Astrocyte (in vitro differentiated cells and primary cell): Measurements from ENCODE around the gene SNAP25. TPM values are rescaled to one million over a fixed set of nuclear protein-coding genes. Genes with fewer than 3 reads are reported as not detected.
A peak's percentile ranks its signal among the peaks of the same experiment; 100 is the strongest.

Source experiments
- DNase-seq: peaks from one replicate; pipeline ENCODE4 v3.0.0-alpha.2; 2010; ENCODE audit warnings: low read depth
- FAIRE-seq: peaks from 2 replicates; lab custom pipeline; 2011; peaks lifted over from hg19 to GRCh38; lab: Jason Lieb, UNC
- H2AFZ ChIP-seq: 2 replicates; pipeline ENCODE4 v1.6.0; 2012; ENCODE audit warnings: low read depth, low read length, inconsistent platforms
- H3K27ac ChIP-seq: 2 replicates; pipeline ENCODE4 v1.5.1; 2011; ENCODE audit warnings: low read depth, low read length, inconsistent platforms
- H3K27me3 ChIP-seq: 2 replicates; pipeline ENCODE4 v1.6.0; 2011; ENCODE audit warnings: low read length, inconsistent platforms; ENCODE audit not compliant: insufficient read depth
- H3K36me3 ChIP-seq: 2 replicates; pipeline ENCODE4 v1.5.1; 2011; ENCODE audit warnings: low read length, inconsistent platforms; ENCODE audit not compliant: insufficient read depth
- H3K4me1 ChIP-seq: 2 replicates; pipeline ENCODE4 v1.5.1; 2011; ENCODE audit warnings: low read length, inconsistent platforms; ENCODE audit not compliant: insufficient read depth
- H3K4me2 ChIP-seq: 2 replicates; pipeline ENCODE4 v1.6.0; 2012; ENCODE audit warnings: low read length, inconsistent platforms
- H3K4me3 ChIP-seq: 2 replicates; pipeline ENCODE4 v1.5.1; 2011; ENCODE audit warnings: low read depth, mild to moderate bottlenecking, low read length, inconsistent platforms; ENCODE audit not compliant: insufficient read depth
- H3K79me2 ChIP-seq: 2 replicates; pipeline ENCODE4 v1.6.0; 2012; ENCODE audit warnings: mild to moderate bottlenecking, low read length, inconsistent platforms; ENCODE audit not compliant: insufficient read depth
- H3K9ac ChIP-seq: 2 replicates; pipeline ENCODE4 v1.6.0; 2012; ENCODE audit warnings: mild to moderate bottlenecking, low read length, inconsistent platforms
- H3K9me3 ChIP-seq: 2 replicates; pipeline ENCODE4 v1.5.1; 2012; ENCODE audit warnings: low read depth, mild to moderate bottlenecking, low read length, inconsistent platforms; ENCODE audit not compliant: insufficient read depth
- H4K20me1 ChIP-seq: 2 replicates; pipeline ENCODE4 v1.6.0; 2012; ENCODE audit warnings: low read length, inconsistent platforms; ENCODE audit not compliant: insufficient read depth
- H3K27ac Mint-ChIP-seq: one replicate; pipeline ENCODE4 v1.8.0; 2021; ENCODE audit warnings: mild to moderate bottlenecking, mixed read lengths; ENCODE audit not compliant: unreplicated experiment
- H3K27me3 Mint-ChIP-seq: one replicate; pipeline ENCODE4 v1.8.0; 2021; ENCODE audit warnings: low read depth, mixed read lengths; ENCODE audit not compliant: unreplicated experiment
- H3K36me3 Mint-ChIP-seq: one replicate; pipeline ENCODE4 v1.8.0; 2021; ENCODE audit warnings: low read depth, mixed read lengths; ENCODE audit not compliant: unreplicated experiment
- H3K4me1 Mint-ChIP-seq: one replicate; pipeline ENCODE4 v1.8.0; 2021; ENCODE audit warnings: low read depth, mixed read lengths; ENCODE audit not compliant: unreplicated experiment
- H3K4me3 Mint-ChIP-seq: one replicate; pipeline ENCODE4 v1.8.0; 2021; ENCODE audit warnings: mild to moderate bottlenecking, moderate library complexity, mixed read lengths; ENCODE audit not compliant: unreplicated experiment
- H3K9me3 Mint-ChIP-seq: one replicate; pipeline ENCODE4 v1.8.0; 2021; ENCODE audit warnings: mild to moderate bottlenecking, mixed read lengths; ENCODE audit not compliant: unreplicated experiment
- CTCF ChIP-seq: IDR thresholded peaks from 2 replicates; pipeline ENCODE4 v1.5.1; 2011; ENCODE audit warnings: low read depth, mild to moderate bottlenecking, inconsistent platforms, low read length, moderate library complexity; ENCODE audit not compliant: insufficient read depth
- EZH2 ChIP-seq: IDR thresholded peaks from 2 replicates; pipeline ENCODE4 v1.6.1; 2012; ENCODE audit warnings: mild to moderate bottlenecking, low read length, inconsistent platforms; ENCODE audit not compliant: insufficient read depth
- total RNA-seq: library from RNA; stranded (reverse); gene quantifications from 2 replicates; pipeline ENCODE4 v1.2.1, GENCODE V29; 2021

SNAP25 gene
- total RNA-seq, 1 donor from 2014 or later: 3.9 TPM

GRCh38 chr20:10314198-10314597 lies 95.6 kb downstream of the SNAP25 start:
- H3K27me3 Mint-ChIP-seq: no peaks in the 10 kb centered on the region
- Histone ChIP-seq H3K4me1 (peaks cover 27% of the 10 kb centered on the region), H3K27me3 (no peaks in the 10 kb centered on the region), H4K20me1 (no peaks in the 10 kb centered on the region), H2AFZ (no peak overlapping the region), H3K36me3 (no peaks in the 10 kb centered on the region), H3K79me2 (no peaks in the 10 kb centered on the region), H3K4me3 (no peak overlapping the region), H3K27ac (peak overlapping the region; percentile 37), H3K4me2 (peak overlapping the region; percentile 54), H3K9me3 (no peaks in the 10 kb centered on the region), H3K9ac (peak overlapping the region; percentile 27)
- TF ChIP-seq CTCF (no peak), EZH2 (no peak)
- no peak for FAIRE-seq
- H3K9me3 Mint-ChIP-seq: peaks cover 3% of the 10 kb centered on the region
- H3K4me1 Mint-ChIP-seq: peaks cover 25% of the 10 kb centered on the region
- peak overlapping the region; percentile 41 for H3K27ac Mint-ChIP-seq
- no peaks in the 10 kb centered on the region for H3K36me3 Mint-ChIP-seq
- peak; percentile 74 for DNase-seq
- H3K4me3 Mint-ChIP-seq: no peak overlapping the region

DNA sequence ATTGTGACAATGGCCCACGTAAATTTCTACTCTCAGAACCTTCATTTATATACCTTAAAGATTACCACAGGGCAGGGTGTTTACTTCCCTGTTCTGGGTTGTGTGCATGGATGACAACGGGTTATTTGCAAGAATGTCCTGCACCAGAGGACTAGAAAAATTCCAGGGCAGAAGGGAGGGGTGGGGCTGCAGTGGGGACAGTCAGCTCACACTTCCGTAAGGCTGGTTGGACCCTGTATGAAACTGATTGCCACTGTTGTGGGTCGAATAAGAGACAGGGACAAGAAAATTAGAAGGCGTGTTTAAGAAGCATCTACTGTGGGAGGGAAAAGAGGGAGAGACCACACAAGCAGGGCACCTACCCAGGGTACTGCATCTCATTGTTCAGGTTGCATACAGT lies 96.5 kb downstream of the SNAP25 start:
- Mint-ChIP-seq H3K36me3 (no peaks in the 10 kb centered on the region), H3K4me3 (no peak overlapping the region), H3K27me3 (no peaks in the 10 kb centered on the region), H3K4me1 (peaks cover 18% of the 10 kb centered on the region), H3K9me3 (peaks cover 5% of the 10 kb centered on the region), H3K27ac (no peak overlapping the region)
- Histone ChIP-seq H2AFZ (no peak overlapping the region), H3K4me3 (no peak overlapping the region), H3K9ac (no peak overlapping the region), H3K36me3 (no peaks in the 10 kb centered on the region), H3K27me3 (no peaks in the 10 kb centered on the region), H3K79me2 (no peaks in the 10 kb centered on the region), H3K9me3 (no peaks in the 10 kb centered on the region), H4K20me1 (no peaks in the 10 kb centered on the region), H3K27ac (no peak overlapping the region), H3K4me2 (no peak overlapping the region), H3K4me1 (peaks cover 17% of the 10 kb centered on the region)
- TF ChIP-seq CTCF: no peak
- TF ChIP-seq EZH2: no peak
- DNase-seq (no peak), FAIRE-seq (no peak)

- no peak for DNase-seq
- Mint-ChIP-seq H3K27ac (no peak overlapping the region), H3K36me3 (no peaks in the 10 kb centered on the region), H3K27me3 (no peaks in the 10 kb centered on the region), H3K4me1 (peaks cover 17% of the 10 kb centered on the region), H3K9me3 (peaks cover 5% of the 10 kb centered on the region), H3K4me3 (no peak overlapping the region)
- Histone ChIP-seq H3K27ac (no peak overlapping the region), H3K9ac (no peak overlapping the region), H3K9me3 (no peaks in the 10 kb centered on the region), H3K27me3 (no peaks in the 10 kb centered on the region), H3K79me2 (no peaks in the 10 kb centered on the region), H3K4me2 (no peak overlapping the region), H3K36me3 (no peaks in the 10 kb centered on the region), H3K4me3 (no peak overlapping the region), H4K20me1 (no peaks in the 10 kb centered on the region), H3K4me1 (peaks cover 16% of the 10 kb centered on the region), H2AFZ (no peak overlapping the region)
- TF ChIP-seq CTCF (no peak), EZH2 (no peak)
- no peak for FAIRE-seq
Measured at GRCh38 chr20:10316582-10316981, 98.0 kb downstream of the SNAP25 start.
